Skeletal muscle cell (primary cell): ENCODE results near the gene PRAME.
"Not testable (repeated sequence)": the region's sequence is repeated elsewhere in the genome, so short reads cannot be mapped to it uniquely, and the experiment has no call there.

Source experiments
- DNase-seq: peaks from one replicate; pipeline ENCODE4 v3.0.0-alpha.2; 2010; ENCODE audit warnings: low read depth
- H3K4me3 ChIP-seq: 2 replicates; pipeline ENCODE4 v1.5.1; 2011; ENCODE audit warnings: low read depth, mild to moderate bottlenecking, control low read depth, low read length, moderate library complexity

The PRAME gene

DNA sequence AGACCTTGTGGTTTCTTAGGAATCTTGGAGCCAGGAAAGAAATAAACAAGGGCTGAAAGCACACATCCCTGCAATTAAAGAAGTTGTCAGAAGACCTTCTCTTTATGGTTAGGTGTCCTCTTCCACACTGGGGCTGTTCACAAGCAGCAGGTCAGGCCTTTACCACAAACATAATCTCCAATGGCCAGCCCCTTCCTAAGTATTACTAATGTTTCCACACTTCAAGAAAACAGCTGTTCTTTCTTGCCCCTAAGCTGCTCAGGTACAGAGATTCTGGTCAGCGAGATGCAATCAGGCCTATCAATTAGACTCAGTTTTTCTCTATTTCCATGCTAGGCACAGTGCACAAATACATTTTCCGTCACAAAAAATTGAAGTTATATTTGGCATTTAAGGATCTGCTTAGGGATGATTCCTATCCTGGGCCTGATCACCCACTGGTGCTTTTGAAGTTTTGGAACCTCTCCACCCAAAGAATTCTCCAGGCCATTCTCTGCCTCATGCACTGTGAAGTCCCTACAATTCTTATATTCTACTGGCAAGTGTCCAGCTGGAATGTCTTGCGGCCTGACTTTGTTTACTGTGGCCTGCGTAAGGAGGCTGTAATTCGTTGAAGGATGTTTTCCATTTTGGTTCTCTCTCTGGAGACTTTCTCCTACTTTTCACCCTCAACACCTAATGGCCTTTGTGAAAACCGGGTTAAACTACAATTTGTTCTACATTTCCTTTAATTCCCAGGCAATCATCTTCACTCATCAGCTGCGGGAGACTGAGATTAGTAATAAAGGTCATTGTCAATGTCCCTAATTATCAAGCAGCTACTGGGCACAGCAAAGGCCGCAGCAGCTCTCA is 5.1 kb downstream of the PRAME start:
- H3K4me3 ChIP-seq: no peak overlapping the region
- no peak for DNase-seq

DNA sequence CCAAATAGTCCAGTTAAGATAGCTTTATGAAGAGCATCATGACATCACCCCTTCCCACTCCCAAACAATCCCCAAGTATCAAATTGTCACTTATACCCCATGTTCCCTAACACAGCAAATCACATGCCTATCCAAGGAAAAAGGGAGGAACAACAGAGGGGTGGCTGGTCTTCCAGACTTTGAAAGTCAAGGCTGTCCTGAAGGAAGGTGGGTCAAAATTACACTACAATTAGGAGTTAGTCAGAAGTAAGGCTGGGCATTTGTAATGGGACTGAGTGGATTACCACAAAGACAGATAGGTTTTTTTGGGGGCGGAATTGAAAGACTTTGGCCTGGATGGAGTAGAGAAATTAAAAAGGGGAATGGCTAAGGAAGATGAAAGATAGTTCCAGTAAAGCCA is 5.9 kb downstream of the PRAME start:
- no peak overlapping the region for H3K4me3 ChIP-seq
- DNase-seq: no peak

- DNase-seq: no peak
- no peak overlapping the region for H3K4me3 ChIP-seq
Observed at GRCh38 chr22:22552630-22553029, 6.4 kb downstream of the PRAME start.

DNA sequence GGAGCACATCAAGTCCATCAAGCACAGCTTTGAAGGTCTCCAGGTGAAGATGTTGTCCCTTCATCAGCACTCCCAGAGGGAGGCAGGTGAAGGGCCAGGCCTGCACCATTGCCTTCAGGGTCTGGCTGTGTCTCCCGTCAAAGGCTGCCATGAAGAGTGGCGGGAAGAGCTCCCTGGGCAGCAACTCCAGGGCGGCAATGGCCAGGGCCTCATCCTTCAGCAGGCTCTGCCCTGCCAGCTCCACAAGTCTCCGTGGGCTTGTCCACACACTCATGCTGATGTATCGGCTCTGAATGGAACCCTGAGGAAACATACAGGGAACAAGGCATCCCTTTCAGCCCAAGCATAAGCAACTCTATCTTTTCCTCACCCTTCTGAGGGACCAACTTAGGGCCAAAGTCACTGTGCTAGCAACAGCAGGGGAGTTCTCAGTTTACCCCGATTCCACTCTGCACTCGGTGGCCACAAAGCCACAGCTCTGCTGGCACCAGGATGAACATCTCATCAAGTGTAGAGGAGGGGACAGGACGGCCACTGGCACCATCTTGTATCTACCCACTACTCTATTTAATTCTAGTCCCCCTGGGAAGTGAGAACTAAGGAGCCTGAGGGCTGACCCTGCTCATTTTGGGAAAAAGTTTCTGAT is 8.2 kb downstream of the PRAME start:
- H3K4me3 ChIP-seq: no peak overlapping the region
- no peak for DNase-seq

DNA sequence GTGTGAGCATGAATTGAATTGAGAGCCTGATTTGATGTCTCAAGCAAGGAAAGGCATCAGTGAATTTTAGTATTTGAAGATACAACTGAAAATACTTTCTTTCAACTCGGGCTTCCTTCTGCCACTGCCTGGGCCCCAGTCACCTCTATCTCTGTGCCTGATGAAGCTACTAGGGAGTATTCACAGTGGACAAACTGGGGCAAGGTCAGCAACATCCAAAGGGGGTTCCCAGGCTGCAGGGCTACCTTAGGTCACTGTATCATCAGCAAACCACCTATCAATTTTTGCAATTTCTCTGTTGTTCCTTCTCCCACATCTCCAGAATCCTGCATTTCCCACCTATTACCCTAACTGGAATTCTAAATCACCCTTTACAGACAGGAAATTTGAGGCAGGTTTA is 10.2 kb downstream of the PRAME start:
- DNase-seq: no peak
- H3K4me3 ChIP-seq: no peak overlapping the region

GRCh38 chr22:22548317-22548716 is 10.7 kb downstream of the PRAME start:
- DNase-seq: no peak
- H3K4me3 ChIP-seq: no peak overlapping the region

- no peak for DNase-seq
- no peak overlapping the region for H3K4me3 ChIP-seq
Observed at GRCh38 chr22:22547692-22548300, 11.3 kb downstream of the PRAME start.

- no peak for DNase-seq
Observed at GRCh38 chr22:22547226-22547625, 11.8 kb downstream of the PRAME start.

DNA sequence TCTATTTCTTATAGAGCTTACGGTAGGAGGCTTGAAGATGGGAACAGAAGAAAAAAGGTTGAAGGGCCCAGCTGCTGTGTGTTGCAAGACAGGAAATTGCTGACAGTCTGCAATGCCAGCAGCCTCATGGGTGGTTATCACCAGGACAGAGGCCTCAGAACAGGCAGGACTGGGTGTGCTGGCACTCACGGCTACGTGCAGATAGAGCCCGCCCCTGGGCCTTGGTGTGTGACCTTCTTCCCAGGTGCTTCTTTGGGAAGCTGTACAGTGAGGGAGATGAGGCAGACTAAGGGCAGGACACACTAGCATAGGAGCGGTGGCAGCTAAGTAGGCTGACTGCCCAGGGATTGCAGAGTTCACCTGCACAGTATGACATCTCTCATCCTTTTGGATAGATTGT is 12.6 kb downstream of the PRAME start:
- peak; percentile 4 for DNase-seq
- no peak overlapping the region for H3K4me3 ChIP-seq

More at GRCh38 chr22:22547226-22547625, 11.8 kb downstream of the PRAME start:
- H3K4me3 ChIP-seq: no peak overlapping the region

GRCh38 chr22:22545084-22545483 is 14.0 kb downstream of the PRAME start:
- H3K4me3 ChIP-seq: no peak overlapping the region
- DNase-seq: no peak

DNA sequence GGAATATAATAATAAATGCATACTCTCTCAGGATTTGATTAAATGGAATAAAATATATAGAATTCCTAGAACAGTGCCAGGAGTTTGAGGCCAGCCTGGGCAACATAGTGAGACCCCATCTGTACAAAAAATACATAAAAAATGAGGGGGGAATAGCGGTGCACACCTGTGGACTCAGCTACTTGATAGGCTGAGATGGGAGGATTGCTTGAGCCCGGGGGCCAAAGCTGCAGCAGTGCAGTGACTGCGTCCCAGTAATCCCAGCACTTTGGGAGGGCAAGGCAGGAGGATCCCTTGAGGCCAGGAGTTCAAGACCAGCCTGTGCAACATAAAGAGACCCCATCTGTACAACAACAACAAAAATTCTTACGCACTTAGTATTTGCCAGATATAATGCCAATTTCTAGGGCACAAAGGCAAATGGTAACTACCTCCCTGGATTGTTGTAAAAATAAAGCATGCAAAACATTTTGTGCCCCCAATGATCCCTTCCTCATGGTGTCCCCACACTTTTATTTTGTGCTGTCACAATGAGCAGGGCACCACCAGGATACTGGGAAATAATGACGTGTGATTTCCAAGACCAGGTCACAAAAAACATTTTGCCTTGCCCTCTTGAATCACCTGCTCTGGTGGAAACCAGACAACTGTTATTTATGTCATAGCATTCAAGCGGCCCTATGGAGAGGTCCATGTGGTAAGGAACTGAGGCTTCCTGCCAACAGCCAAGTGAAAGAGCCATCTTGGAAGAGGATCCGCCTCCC is 20.7 kb downstream of the PRAME start:
- no peak overlapping the region for H3K4me3 ChIP-seq
- DNase-seq: no peak

- H3K4me3 ChIP-seq: no peak overlapping the region
- DNase-seq: no peak
Observed at GRCh38 chr22:22536916-22537315, 22.1 kb downstream of the PRAME start.

DNA sequence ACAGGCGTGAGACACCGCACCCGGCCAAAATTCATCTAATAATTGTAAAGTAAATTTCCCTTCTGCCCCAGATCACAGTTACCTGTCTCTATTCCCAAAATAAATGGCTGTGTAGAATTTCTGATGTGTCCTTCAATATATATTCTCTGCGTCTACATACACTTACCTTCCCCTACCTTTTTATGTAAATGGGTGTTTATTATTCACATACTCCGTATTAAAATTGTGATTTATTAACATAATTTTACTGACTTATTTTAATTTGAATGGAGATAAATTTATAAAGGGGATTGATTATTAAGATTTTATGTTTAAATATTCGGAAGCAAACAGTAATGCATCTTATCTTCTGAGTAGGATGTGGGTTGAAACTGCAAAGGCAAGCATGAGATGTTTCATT is 22.6 kb downstream of the PRAME start:
- no peak for DNase-seq
- no peak overlapping the region for H3K4me3 ChIP-seq

- no peak for DNase-seq
- no peak overlapping the region for H3K4me3 ChIP-seq
Observed at GRCh38 chr22:22535662-22536061, 23.4 kb downstream of the PRAME start.

DNA sequence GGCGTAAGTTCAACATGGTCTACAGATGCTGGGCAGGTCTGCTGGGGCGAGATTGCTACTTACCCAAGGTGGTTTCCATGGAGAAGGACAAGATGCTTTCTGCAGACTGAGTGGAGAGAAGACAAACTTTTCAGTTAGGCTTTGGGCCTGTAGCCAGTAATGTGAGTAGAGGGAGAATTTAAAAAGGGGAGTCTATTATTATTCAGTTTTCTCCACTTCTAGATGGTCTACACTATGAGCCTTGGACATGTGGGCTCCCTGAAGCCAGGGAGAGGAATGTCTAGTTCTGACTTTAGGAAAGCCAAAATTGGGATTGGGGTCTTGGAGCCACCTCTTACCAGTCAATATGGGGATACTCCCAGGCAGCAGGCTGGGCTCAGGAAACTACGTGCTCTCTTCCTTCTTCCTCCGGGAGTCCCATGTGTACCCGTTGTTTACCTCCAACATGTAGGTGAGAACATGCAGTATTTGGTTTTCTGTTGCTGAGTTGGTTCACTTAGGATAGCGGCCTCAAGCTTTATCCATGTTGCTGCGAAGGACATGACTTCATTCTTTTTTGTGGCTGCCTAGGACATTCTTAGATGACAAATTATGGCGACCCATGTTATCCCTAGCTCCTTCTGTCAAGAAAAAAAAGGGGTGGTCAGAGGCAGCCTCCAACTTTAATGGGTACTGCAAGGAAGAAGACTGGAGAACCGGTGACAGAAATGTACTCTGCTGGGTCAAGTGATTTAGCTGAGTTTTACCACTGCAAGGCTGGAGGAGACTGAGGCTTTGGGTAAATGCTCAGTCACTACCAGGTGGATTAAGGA is 24.3 kb downstream of the PRAME start:
- no peak overlapping the region for H3K4me3 ChIP-seq
- DNase-seq: no peak

DNA sequence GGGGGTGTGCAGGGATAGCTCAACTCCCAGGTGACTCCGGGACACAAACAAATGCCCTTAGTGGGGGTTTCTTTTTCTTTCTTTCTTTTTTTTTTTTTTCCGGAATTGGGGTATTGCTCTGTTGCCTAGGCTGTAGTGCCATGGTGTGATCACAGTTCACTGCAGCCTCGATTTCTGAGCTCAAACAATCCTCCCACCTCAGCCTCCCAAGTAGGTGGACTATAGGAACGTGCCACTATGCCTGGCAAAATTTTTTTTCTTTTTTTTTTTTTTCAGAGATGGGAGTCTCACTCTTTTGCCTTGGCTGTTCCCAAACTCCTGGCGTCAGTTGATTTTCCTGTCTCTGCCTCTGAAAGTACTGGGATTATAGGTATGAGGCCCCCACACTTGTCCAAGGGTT is 25.2 kb downstream of the PRAME start:
- no peak for DNase-seq
- no peak overlapping the region for H3K4me3 ChIP-seq

- H3K4me3 ChIP-seq: no peak overlapping the region
- no peak for DNase-seq
Observed at GRCh38 chr22:22533417-22533816, 25.6 kb downstream of the PRAME start.

DNA sequence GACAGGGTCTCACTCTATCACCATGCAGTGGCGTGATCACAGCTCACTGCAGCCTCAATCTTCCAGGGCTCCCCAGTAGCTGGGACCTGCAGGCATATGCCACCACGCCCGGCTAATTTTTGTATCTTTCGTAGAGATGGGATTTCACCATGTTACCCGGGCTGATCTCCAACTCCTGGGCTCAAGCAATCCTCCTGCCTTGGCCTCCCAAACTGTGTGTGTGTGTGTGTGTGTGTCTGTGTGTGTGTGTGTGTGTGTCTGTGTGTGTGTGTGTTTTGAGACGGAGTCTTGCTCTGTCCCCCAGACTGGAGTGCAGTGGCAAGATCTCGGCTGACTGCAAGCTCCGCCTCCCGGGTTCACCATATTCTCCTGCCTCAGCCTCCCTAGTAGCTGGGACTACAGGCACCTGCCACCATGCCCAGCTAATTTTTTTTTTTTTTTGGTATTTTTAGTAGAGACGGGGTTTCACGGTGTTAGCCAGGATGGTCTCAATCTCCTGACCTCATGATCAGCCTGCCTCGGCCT is 26.5 kb downstream of the PRAME start:
- not testable (repeated sequence) for DNase-seq, H3K4me3 ChIP-seq
